Effector memory CD8-positive, alpha-beta T cell (primary cell): ENCODE results near the gene PATL2.
"Not testable (repeated sequence)": the region's sequence is repeated elsewhere in the genome, so short reads cannot be mapped to it uniquely, and the experiment has no call there.

Experiments used
- ATAC-seq: fragments of 150-1000 bp; cut with Tn5 transposase; replicated peaks from 2 replicates; pipeline ENCODE4 v1.10.0; 2021; ENCODE audit warnings: mild to moderate bottlenecking, moderate library complexity
- DNase-seq, 3 experiments: peaks; one replicate each; pipeline ENCODE4 v3.0.0; 2021
- H3K27ac Mint-ChIP-seq, 2 donors: one replicate each; pipeline ENCODE4 v1.8.0; 2022; ENCODE audit warnings: mild to moderate bottlenecking in 2 of 2, mixed read lengths in 2 of 2, moderate library complexity in 2 of 2
- H3K27me3 Mint-ChIP-seq, 2 donors: one replicate each; pipeline ENCODE4 v1.8.0; 2022; ENCODE audit warnings: mixed read lengths in 2 of 2
- H3K36me3 Mint-ChIP-seq: one replicate; pipeline ENCODE4 v1.8.0; 2022; ENCODE audit warnings: mild to moderate bottlenecking, moderate library complexity, mixed read lengths; ENCODE audit not compliant: insufficient read depth
- H3K4me1 Mint-ChIP-seq, 2 donors: one replicate each; pipeline ENCODE4 v1.8.0; 2022; ENCODE audit warnings: low read depth in 2 of 2, mixed read lengths in 2 of 2
- H3K4me3 Mint-ChIP-seq, 2 donors: one replicate each; pipeline ENCODE4 v1.8.0; 2022; ENCODE audit warnings: mild to moderate bottlenecking in 2 of 2, mixed read lengths in 2 of 2, moderate library complexity in 2 of 2
- H3K9me3 Mint-ChIP-seq, 2 donors: one replicate each; pipeline ENCODE4 v1.8.0; 2022; ENCODE audit warnings: mixed read lengths in 2 of 2

PATL2 gene

GRCh38 chr15:44715142-44715796 lies 4.1 kb upstream of the PATL2 start:
- Mint-ChIP-seq H3K36me3 (peaks cover 100% of the 10 kb centered on the region), H3K4me3 (peak overlapping the region; percentile 100), H3K9me3 (no peaks in the 10 kb centered on the region), H3K4me1 (peaks cover 60 to 75% of the 10 kb centered on the region in 2 donors), H3K27me3 (no peaks in the 10 kb centered on the region), H3K27ac (peak overlapping the region; percentile 100)
- ATAC-seq: no peak
- peak in 1 of 3 experiments; percentile 20 for DNase-seq

GRCh38 chr15:44713006-44713966 lies 2.2 kb upstream of the PATL2 start:
- ATAC-seq (no peak), DNase-seq (peak in 1 of 3 experiments; percentile 33)
- H3K4me1 Mint-ChIP-seq: peaks cover 52 to 78% of the 10 kb centered on the region in 2 donors
- no peaks in the 10 kb centered on the region for H3K27me3 Mint-ChIP-seq
- peaks cover 87% of the 10 kb centered on the region for H3K36me3 Mint-ChIP-seq
- H3K27ac Mint-ChIP-seq: peak overlapping the region; percentile 100
- H3K4me3 Mint-ChIP-seq: peak overlapping the region; percentile 100
- no peaks in the 10 kb centered on the region for H3K9me3 Mint-ChIP-seq

- ATAC-seq: peak; percentile 31
- peak overlapping the region; percentile 100 for H3K27ac Mint-ChIP-seq
- H3K4me3 Mint-ChIP-seq: peak overlapping the region; percentile 100
- no peaks in the 10 kb centered on the region for H3K27me3 Mint-ChIP-seq
- peaks cover 49 to 70% of the 10 kb centered on the region in 2 donors for H3K4me1 Mint-ChIP-seq
- H3K36me3 Mint-ChIP-seq: peaks cover 79% of the 10 kb centered on the region
- no peaks in the 10 kb centered on the region for H3K9me3 Mint-ChIP-seq
- DNase-seq: peak; percentile 64 to 72 (median 67)
Measured at GRCh38 chr15:44712346-44713005, 1.4 kb upstream of the PATL2 start.

GRCh38 chr15:44711743-44712345 lies 721 bp upstream of the PATL2 start:
- DNase-seq: peak; percentile 58 to 67 (median 62)

GRCh38 chr15:44710236-44711095 lies 657 bp downstream of the PATL2 start:
- Mint-ChIP-seq H3K4me1 (peaks cover 33 to 50% of the 10 kb centered on the region in 2 donors), H3K9me3 (no peaks in the 10 kb centered on the region), H3K4me3 (peak overlapping the region; percentile 100), H3K27me3 (no peaks in the 10 kb centered on the region), H3K36me3 (peaks cover 59% of the 10 kb centered on the region), H3K27ac (peak overlapping the region; percentile 100)
- DNase-seq: peak in 2 of 3 experiments; percentile 38 to 44
- peak; percentile 9 for ATAC-seq

More at GRCh38 chr15:44711743-44712345, 721 bp upstream of the PATL2 start:
- Mint-ChIP-seq H3K36me3 (peaks cover 73% of the 10 kb centered on the region), H3K27me3 (no peaks in the 10 kb centered on the region), H3K9me3 (no peaks in the 10 kb centered on the region), H3K27ac (peak overlapping the region; percentile 100), H3K4me1 (peaks cover 44 to 64% of the 10 kb centered on the region in 2 donors), H3K4me3 (peak overlapping the region; percentile 100)
- ATAC-seq: peak; percentile 26

GRCh38 chr15:44706946-44707636 lies 4.0 kb downstream of the PATL2 start:
- ATAC-seq (no peak), DNase-seq (no peak)
- Mint-ChIP-seq H3K9me3 (peaks cover 0 to 8% of the 10 kb centered on the region in 2 donors), H3K4me1 (peaks cover 14 to 35% of the 10 kb centered on the region in 2 donors), H3K27me3 (no peaks in the 10 kb centered on the region), H3K27ac (peak overlapping the region in 1 of 2 donors; percentile 22), H3K36me3 (peaks cover 31% of the 10 kb centered on the region), H3K4me3 (no peak overlapping the region)

- ATAC-seq (no peak), DNase-seq (no peak)
- no peak overlapping the region for H3K4me3 Mint-ChIP-seq
- H3K36me3 Mint-ChIP-seq: peaks cover 24% of the 10 kb centered on the region
- no peaks in the 10 kb centered on the region for H3K27me3 Mint-ChIP-seq
- peaks cover 0 to 8% of the 10 kb centered on the region in 2 donors for H3K9me3 Mint-ChIP-seq
- H3K4me1 Mint-ChIP-seq: peaks cover 12 to 32% of the 10 kb centered on the region in 2 donors
- H3K27ac Mint-ChIP-seq: no peak overlapping the region
Measured at GRCh38 chr15:44706401-44706800, 4.7 kb downstream of the PATL2 start.

- H3K4me1 Mint-ChIP-seq: peaks cover 8 to 27% of the 10 kb centered on the region in 2 donors
- no peaks in the 10 kb centered on the region for H3K27me3 Mint-ChIP-seq
- no peak overlapping the region for H3K27ac Mint-ChIP-seq
- ATAC-seq (no peak), DNase-seq (no peak)
- peaks cover 0 to 8% of the 10 kb centered on the region in 2 donors for H3K9me3 Mint-ChIP-seq
- H3K36me3 Mint-ChIP-seq: peaks cover 20% of the 10 kb centered on the region
- H3K4me3 Mint-ChIP-seq: no peak overlapping the region
Measured at GRCh38 chr15:44705986-44706385, 5.1 kb downstream of the PATL2 start.

- not testable (repeated sequence) for H3K27ac Mint-ChIP-seq, DNase-seq, H3K27me3 Mint-ChIP-seq, H3K36me3 Mint-ChIP-seq, H3K4me3 Mint-ChIP-seq, H3K9me3 Mint-ChIP-seq, ATAC-seq
- peaks cover 11 to 22% of the 10 kb centered on the region in 2 donors for H3K4me1 Mint-ChIP-seq
Measured at GRCh38 chr15:44700676-44701075, 10.4 kb downstream of the PATL2 start.

- Mint-ChIP-seq H3K36me3 (peaks cover 3% of the 10 kb centered on the region), H3K4me3 (no peak overlapping the region), H3K27me3 (no peaks in the 10 kb centered on the region), H3K4me1 (peaks cover 14 to 23% of the 10 kb centered on the region in 2 donors), H3K9me3 (peaks cover 2 to 6% of the 10 kb centered on the region in 2 donors), H3K27ac (no peak overlapping the region)
- ATAC-seq (no peak), DNase-seq (no peak)
Measured at GRCh38 chr15:44698641-44699040, 12.5 kb downstream of the PATL2 start.

- H3K27ac Mint-ChIP-seq: peak overlapping the region; percentile 7 to 50
Measured at GRCh38 chr15:44697014-44697413, 14.1 kb downstream of the PATL2 start.

GRCh38 chr15:44695294-44695693 lies 15.8 kb downstream of the PATL2 start:
- Mint-ChIP-seq H3K36me3 (no peaks in the 10 kb centered on the region), H3K27me3 (no peaks in the 10 kb centered on the region), H3K9me3 (no peaks in the 10 kb centered on the region), H3K27ac (peak overlapping the region in 1 of 2 donors; percentile 27), H3K4me3 (no peak overlapping the region), H3K4me1 (peaks cover 14 to 22% of the 10 kb centered on the region in 2 donors)
- no peak for DNase-seq
- ATAC-seq: no peak

More at GRCh38 chr15:44697014-44697413, 14.1 kb downstream of the PATL2 start:
- no peak overlapping the region for H3K4me3 Mint-ChIP-seq
- no peaks in the 10 kb centered on the region for H3K36me3 Mint-ChIP-seq
- DNase-seq (no peak), ATAC-seq (no peak)
- no peaks in the 10 kb centered on the region for H3K27me3 Mint-ChIP-seq
- peaks cover 0 to 2% of the 10 kb centered on the region in 2 donors for H3K9me3 Mint-ChIP-seq
- peaks cover 14 to 22% of the 10 kb centered on the region in 2 donors for H3K4me1 Mint-ChIP-seq
